Measurements from ENCODE around the gene MYL12A.

The MYL12A gene

GRCh38 chr18:3281456-3282400 lies 34.1 kb downstream of the MYL12A start:
- peak in 1 of 3 donors; percentile 58 for DNase-seq (ENCODE audit: low read depth in 2 of 3, low spot score in 1 of 3)

- DNase-seq (ENCODE audit: low read depth in 2 of 3, low spot score in 1 of 3): no peak
Observed at GRCh38 chr18:3283253-3283863, 35.8 kb downstream of the MYL12A start.

GRCh38 chr18:3283908-3284307 lies 36.3 kb downstream of the MYL12A start:
- no peak for DNase-seq (ENCODE audit: low read depth in 2 of 3, low spot score in 1 of 3)

- DNase-seq (ENCODE audit: low read depth in 2 of 3, low spot score in 1 of 3): no peak
Observed at GRCh38 chr18:3284501-3284900, 36.9 kb downstream of the MYL12A start.

GRCh38 chr18:3286159-3286558 lies 38.6 kb downstream of the MYL12A start:
- DNase-seq (ENCODE audit: low read depth in 2 of 3, low spot score in 1 of 3): no peak

GRCh38 chr18:3293196-3293951 lies 45.8 kb downstream of the MYL12A start:
- DNase-seq (ENCODE audit: low read depth in 2 of 3, low spot score in 1 of 3): no peak

- DNase-seq (ENCODE audit: low read depth in 2 of 3, low spot score in 1 of 3): no peak
Observed at GRCh38 chr18:3294435-3295080, 47.0 kb downstream of the MYL12A start.

- peak; percentile 88 to 96 (median 91) for DNase-seq (ENCODE audit: low read depth in 2 of 3, low spot score in 1 of 3)
Observed at GRCh38 chr18:3297025-3297984, 49.7 kb downstream of the MYL12A start.

GRCh38 chr18:3304832-3305231 lies 57.2 kb downstream of the MYL12A start:
- DNase-seq (ENCODE audit: low read depth in 2 of 3, low spot score in 1 of 3): no peak

DNA sequence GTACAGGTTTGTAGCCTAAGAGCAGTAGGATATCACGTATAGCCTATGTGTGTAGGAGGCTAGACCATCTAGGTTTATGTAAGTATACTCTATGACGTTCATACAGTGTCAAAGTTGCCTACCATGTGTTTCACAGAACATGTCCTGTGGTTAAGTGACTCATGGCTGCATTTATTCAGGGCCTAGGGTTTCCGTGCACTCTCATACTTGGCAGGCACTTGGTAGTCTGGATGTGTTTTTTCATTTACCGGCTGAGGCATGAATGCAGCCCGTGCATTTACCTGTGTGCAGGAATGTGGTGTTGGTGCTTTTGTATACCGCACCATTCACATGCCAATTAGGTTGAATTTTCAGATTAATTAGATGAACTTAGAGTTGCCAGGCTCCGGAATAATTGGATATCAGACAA lies 57.8 kb downstream of the MYL12A start:
- peak; percentile 18 to 56 (median 19) for DNase-seq (ENCODE audit: low read depth in 2 of 3, low spot score in 1 of 3)

Measured in stimulated activated CD4-positive, alpha-beta T cell treated with anti-CD3 and anti-CD28 coated beads, Interleukin-12 subunit alpha, Interleukin-12 subunit beta, amount 100 ng/mL, for 48 hours (primary cell).